ENCODE results near the gene OSCP1. TPM values are rescaled to one million over a fixed set of nuclear protein-coding genes. Genes with fewer than 3 reads are reported as not detected.
A peak's percentile ranks its signal among the peaks of the same experiment; 100 is the strongest.

OSCP1 gene
- total RNA-seq, 1 donor from 2014 or later = 13.9 TPM

GRCh38 chr1:36390411-36390810, 59.8 kb downstream of the OSCP1 start:
- Histone ChIP-seq H3K36me3 (ENCODE audit: control insufficient read depth, insufficient read depth, low read length) (peaks cover 3% of the 10 kb centered on the region), H3K27me3 (ENCODE audit: control insufficient read depth, insufficient read depth, low read length) (no peaks in the 10 kb centered on the region), H3K4me3 (ENCODE audit: low read depth, low read length) (no peak overlapping the region)
- DNase-seq (ENCODE audit: low read depth) = no peak
- no peak for TF ChIP-seq CTCF (IDR thresholded peaks at IDR 0.05; ENCODE audit: insufficient read depth, low read length, poor library complexity, severe bottlenecking)

GRCh38 chr1:36389999-36390398, 60.3 kb downstream of the OSCP1 start:
- Histone ChIP-seq H3K36me3 (ENCODE audit: control insufficient read depth, insufficient read depth, low read length) (peaks cover 3% of the 10 kb centered on the region), H3K27me3 (ENCODE audit: control insufficient read depth, insufficient read depth, low read length) (no peaks in the 10 kb centered on the region), H3K4me3 (ENCODE audit: low read depth, low read length) (no peak overlapping the region)
- no peak for DNase-seq (ENCODE audit: low read depth)
- TF ChIP-seq CTCF (IDR thresholded peaks at IDR 0.05; ENCODE audit: insufficient read depth, low read length, poor library complexity, severe bottlenecking) = no peak

GRCh38 chr1:36389261-36389660, 61.0 kb downstream of the OSCP1 start:
- no peak for TF ChIP-seq CTCF (IDR thresholded peaks at IDR 0.05; ENCODE audit: insufficient read depth, low read length, poor library complexity, severe bottlenecking)
- DNase-seq (ENCODE audit: low read depth) = no peak
- no peaks in the 10 kb centered on the region for H3K27me3 ChIP-seq (ENCODE audit: control insufficient read depth, insufficient read depth, low read length)
- H3K36me3 ChIP-seq (ENCODE audit: control insufficient read depth, insufficient read depth, low read length) = peaks cover 3% of the 10 kb centered on the region
- H3K4me3 ChIP-seq (ENCODE audit: low read depth, low read length) = no peak overlapping the region

- H3K4me3 ChIP-seq (ENCODE audit: low read depth, low read length) = no peak overlapping the region
- no peaks in the 10 kb centered on the region for H3K27me3 ChIP-seq (ENCODE audit: control insufficient read depth, insufficient read depth, low read length)
- no peak for TF ChIP-seq CTCF (IDR thresholded peaks at IDR 0.05; ENCODE audit: insufficient read depth, low read length, poor library complexity, severe bottlenecking)
- H3K36me3 ChIP-seq (ENCODE audit: control insufficient read depth, insufficient read depth, low read length) = peaks cover 2% of the 10 kb centered on the region
- no peak for DNase-seq (ENCODE audit: low read depth)
Observed at GRCh38 chr1:36387141-36387949, 62.9 kb downstream of the OSCP1 start.

- peak; percentile 100 for DNase-seq (ENCODE audit: low read depth)
Observed at GRCh38 chr1:36386265-36387140, 63.7 kb downstream of the OSCP1 start.

More at GRCh38 chr1:36386265-36387140, 63.7 kb downstream of the OSCP1 start:
- peaks cover 2% of the 10 kb centered on the region for H3K36me3 ChIP-seq (ENCODE audit: control insufficient read depth, insufficient read depth, low read length)
- no peaks in the 10 kb centered on the region for H3K27me3 ChIP-seq (ENCODE audit: control insufficient read depth, insufficient read depth, low read length)
- H3K4me3 ChIP-seq (ENCODE audit: low read depth, low read length) = peak overlapping the region; percentile 46
- TF ChIP-seq CTCF (IDR thresholded peaks at IDR 0.05; ENCODE audit: insufficient read depth, low read length, poor library complexity, severe bottlenecking) = no peak

Data from kidney epithelial cell (primary cell).